ENCODE results near the gene FABP1.

The FABP1 gene

DNA sequence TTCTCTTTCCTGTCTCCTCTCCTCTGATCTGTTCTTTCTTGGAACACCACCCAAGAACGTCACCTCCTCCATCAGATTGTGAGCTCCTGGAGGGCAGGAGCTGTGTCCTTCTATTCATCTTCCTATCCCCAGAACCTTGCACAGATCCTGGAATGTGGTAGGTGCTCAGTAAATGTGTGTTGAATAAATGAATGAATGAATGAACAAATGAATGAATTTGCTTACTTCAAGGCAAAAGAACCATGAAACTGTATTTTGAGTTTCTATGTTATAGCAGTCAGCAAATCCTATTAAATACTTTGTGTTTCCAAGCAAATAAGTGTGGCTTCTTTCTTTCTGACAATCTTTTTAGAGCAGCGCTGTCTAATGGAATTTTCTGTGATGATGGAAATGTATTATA lies 14.8 kb downstream of the FABP1 start:
- DNase-seq = no peak

DNA sequence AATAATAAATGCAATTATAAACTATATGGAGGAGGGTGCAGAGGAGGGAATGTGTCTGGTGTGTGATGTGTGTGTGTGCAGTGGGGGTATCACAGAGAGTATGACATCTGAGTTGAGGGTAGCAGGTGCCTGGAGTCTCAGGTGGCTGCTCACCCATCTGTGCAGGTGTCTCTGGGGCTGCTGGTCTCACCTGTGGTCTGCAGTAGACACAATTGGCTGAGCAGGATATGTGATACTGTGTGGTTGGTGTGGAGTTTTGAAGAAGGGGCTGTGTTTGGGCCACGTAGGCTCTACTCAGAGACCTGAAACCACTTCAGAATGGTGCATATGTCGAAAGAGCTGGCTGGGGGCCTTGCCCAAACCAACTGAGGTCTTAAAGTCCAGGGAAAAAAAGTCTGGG lies 17.0 kb downstream of the FABP1 start:
- DNase-seq = no peak

DNA sequence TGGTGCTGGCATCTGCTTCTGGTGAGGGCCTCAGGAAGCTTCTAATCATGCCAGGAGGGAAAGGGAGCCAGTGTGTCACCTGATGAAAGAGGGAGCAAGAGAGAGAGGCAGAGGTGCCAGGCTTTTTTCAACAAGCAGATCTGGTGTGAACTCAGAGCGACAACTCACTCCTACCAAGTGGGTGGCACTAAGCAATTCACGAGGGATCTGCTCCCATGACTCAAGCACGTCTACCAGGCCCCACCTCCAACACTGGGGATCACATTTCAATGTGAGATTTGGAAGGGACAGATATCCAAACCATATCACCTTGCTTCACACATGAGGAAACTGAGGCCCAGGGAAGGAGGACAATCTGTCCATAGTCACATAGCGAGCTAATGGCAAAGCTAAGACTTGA lies 19.1 kb downstream of the FABP1 start:
- DNase-seq = no peak

DNA sequence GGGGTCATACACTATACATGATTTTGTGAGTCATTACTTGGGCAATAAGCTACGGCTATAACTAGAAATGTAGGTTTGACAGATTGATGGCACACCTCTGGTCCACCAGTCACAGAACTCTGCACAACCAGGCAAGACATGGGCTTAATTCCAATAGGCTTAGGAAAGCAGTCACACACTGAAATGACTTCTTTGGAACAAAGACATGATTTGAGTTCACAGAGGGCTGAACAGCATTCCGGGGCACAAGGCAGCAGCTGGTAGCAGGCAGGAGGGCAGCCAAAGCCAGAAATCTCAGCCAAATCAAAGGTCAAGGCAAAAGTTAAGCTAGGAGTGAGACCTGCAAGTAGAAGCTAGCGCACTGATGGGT lies 27.4 kb downstream of the FABP1 start:
- no peak for DNase-seq

DNA sequence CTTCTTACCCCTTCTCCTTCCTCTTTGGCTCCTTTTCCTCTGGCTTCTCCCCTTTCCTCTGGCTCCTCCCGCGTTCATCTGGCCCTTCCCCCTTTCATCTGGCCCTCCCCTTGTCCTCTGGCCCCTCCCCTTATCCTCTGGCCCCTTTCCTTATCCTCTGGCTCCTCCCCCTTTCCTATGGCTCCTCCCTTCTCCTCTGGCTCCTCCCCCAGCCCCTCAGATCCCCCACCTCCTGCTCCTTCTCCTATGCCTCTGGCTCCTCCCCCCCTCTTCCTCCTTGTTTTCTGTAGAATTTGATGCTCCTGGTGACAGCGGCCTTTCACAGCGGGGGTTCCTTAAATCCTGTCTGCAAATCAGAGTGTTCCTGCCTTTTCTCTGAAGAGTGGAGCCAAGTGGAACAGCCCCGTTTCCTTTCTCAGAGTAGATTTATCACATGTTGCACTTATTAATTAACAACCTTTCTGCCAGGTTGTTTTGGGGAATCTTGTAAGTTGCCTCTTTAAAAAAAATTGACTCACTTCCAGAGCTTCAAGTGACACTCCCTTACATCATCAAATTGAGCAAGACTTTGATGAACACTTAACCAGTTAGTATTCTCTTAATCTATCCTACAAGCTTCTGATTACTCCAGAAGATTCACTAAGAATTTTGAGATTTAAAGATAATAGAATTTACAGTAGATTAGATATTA lies 27.9 kb downstream of the FABP1 start:
- DNase-seq = peak in 2 of 3 experiments; percentile 3 to 5

DNA sequence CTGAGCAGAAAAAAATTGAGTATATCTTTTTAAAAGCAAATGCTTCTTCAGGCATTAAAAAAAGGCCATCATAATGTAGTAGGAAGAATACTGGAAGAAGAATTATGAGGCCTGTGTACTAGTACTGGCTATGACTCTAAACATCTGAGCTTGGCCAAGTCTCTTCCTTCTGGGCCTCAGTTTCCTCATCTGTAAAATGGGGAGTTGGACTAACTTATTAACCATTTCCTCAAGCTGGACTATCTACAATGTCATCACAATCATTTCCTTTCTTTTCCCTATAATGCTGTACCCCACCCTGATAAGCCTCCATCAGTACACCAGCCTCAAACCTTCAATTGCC lies 29.3 kb downstream of the FABP1 start:
- DNase-seq = no peak

DNA sequence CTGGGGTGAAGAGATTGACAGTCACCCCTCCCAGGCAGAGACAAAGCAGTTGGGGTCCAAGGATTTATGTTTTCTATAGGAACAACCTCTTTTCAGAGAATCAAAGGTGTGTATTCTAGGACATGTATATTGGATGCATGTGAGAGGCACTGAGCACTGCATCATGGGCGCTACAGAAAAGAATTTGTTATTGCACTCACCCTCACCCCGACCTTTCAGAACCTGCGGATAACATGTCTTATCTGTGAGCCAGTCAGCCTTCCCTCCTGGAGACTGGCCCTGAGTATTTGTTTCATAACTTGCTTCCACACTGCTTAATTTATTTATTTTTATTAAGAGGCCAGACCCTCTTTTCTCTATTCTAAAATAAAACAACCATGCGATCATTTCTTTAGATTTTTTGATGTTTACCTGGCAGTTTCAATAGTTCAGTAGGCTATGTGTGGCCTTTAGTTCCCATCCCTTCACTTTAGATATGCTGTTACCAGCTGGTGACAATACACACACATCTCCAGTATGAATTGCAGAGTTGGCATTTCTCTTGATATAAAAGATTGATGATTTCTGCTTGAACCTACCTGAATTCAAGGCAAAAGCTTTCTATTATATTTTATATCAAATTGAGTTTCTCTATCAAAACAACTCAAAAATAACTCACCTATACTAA lies 29.8 kb downstream of the FABP1 start:
- no peak for DNase-seq

DNA sequence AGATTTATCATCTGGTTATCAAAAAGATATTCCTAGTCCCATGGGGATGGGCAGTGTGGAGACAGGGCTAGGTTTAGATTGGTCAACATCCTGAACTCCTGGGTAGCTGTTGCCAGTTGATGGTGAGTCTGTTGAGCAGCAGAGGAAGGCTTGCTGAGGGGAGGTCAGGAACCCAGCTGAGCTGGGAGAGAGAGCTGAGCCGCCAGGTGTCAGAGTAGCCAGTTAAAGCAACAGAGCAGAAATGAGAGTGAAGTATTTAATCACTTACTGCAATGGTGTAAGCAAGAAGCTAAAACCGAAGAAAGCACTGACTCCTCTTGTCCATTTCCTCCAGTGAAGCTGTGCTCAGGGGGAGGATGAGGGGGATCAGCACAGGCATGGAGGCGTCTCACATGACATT lies 30.7 kb downstream of the FABP1 start:
- DNase-seq = no peak

DNA sequence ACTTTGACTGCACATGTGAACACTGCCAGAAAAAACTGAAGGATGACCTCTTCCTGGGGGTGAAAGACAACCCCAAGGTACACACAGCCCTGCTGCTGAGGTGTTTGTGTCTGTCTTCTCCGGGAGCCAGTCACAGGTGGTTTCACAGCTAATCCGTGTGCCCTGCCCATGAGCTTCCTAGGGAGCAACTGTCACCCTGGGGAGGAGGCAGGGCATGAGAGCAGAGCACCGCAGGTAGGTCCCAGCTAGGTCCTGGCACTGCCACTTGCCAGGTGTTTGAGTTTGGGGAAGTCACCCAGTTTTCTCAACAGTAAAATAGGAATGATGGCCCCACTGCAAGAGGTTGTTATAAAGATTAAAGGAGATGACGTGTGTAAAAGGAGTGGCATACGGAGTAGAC lies 31.2 kb downstream of the FABP1 start:
- DNase-seq = no peak

DNA sequence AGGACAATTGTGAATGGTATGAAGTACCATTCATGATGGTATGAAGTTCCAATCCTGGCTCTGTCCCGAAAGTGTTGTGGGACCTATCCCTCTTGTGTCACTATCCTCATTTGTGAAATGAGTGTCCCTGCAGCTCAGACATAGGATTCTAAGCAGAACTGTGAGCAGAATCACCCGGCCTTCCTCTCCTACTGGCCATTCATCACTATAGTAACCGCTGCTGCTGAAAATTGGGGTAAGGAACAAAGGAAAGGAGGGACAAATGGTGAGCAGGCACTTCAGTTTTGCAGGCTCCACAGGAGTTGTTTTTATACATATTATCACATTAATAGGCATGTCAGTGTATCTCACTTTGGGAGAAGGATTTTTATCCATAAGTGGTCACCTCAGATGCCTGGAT lies 32.8 kb downstream of the FABP1 start:
- peak in 2 of 3 experiments; percentile 11 to 77 for DNase-seq

DNA sequence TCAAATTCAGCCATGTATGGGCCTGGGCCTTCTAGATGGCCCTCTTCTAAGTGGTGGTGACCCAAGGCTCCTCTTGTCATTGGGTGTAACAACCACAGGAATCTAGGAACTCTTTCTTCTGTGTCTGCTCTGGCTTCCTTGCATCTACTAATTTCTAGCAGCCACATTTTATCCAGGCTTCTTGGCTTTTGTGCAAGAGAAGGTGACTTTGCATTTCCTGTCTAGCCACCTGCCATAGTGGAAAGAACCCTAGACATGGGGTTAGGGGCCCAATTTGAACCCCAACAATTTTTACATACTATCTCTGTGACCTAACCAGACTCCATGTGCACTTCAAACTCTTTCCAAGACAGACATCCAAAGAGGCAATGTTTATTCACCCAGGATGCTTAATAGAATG lies 35.1 kb downstream of the FABP1 start:
- DNase-seq = no peak

DNA sequence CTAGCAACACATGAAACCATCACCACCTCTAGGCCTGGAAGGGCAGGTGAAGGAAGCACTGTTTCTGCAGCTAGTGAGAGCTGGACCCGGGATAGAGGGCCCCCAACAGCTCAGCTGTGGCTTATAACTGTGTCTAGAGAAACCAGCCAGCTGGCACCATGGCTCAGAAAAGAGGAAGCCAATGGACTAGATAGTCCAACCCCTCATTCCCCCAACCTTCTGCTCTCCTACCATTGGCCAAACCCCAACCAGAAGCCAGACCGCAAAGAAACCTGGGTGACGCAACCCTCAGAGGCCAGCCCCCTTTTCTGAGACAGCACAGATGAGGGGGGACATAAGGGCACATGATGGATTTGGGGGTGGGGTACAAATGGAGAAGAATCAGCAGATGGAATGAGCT lies 35.9 kb downstream of the FABP1 start:
- DNase-seq = no peak

DNA sequence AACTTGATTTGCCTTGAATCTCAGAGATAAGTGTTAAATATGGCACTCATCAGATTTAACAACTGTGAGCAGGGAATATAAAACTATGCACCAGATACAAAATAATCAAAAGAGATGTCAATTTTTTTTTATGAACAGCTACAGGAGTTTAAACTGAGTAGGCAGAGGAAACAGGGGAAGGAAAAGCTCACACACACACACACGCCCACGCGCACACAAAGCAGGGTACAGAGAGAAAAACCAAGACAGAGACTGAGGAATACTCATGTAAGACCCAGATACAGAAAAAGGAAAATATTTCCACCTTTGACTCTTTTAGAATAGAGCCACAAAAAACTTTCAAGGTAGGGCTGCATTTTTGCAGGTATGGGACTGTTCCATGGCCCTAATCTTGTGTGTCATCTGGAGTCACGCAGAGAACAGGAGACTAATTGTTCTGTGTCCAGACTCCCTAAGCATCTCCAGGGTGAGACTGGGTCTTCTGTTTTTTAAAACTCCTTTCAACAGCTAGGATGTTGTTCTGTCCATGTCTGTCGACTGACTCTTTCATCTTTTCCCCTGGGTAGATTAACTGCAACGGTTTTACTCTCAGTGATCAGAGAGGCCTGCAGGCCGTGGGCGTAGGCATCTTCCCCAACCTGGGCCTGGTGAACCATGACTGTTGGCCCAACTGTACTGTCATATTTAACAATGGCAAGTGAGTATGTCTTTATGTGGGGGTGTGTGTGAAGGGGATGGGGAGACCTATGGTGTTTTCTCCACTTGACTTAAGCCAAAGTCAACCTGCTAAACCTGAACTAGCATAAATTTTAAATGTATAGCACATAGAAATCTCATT lies 37.2 kb downstream of the FABP1 start:
- DNase-seq = no peak

DNA sequence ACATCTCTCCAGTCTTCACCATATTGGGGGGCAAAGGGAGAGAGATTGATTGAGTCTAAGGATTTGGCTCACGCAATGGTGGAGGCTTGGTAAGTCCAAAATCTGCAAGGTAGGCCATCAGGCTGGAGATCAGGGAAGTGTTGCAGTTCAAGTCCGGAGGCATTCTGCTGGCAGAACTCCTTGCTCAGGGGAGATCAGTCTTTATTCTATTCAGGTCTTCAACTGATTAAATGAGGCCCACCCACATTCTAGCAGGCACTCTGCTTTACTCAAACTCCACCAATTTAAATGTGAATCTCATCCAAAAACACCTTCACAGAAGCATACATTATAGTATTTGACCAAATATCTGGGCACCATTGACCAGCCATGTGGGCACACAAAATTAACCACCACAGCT lies 38.9 kb downstream of the FABP1 start:
- no peak for DNase-seq

DNA sequence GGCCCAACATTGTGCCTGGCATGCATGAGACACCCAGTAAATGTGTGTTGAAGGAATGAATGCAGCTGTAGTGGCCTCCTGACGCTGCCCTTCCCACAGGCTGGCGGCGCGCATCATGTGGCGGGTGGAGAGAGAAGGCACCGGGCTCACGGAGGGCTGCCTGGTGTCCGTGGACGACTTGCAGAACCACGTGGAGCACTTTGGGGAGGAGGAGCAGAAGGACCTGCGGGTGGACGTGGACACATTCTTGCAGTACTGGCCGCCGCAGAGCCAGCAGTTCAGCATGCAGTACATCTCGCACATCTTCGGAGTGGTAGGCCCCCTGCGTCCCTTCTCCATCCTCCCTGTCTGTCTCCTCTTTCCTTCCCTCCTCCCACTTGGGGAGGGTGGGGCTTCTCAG lies 40.1 kb downstream of the FABP1 start:
- no peak for DNase-seq

DNA sequence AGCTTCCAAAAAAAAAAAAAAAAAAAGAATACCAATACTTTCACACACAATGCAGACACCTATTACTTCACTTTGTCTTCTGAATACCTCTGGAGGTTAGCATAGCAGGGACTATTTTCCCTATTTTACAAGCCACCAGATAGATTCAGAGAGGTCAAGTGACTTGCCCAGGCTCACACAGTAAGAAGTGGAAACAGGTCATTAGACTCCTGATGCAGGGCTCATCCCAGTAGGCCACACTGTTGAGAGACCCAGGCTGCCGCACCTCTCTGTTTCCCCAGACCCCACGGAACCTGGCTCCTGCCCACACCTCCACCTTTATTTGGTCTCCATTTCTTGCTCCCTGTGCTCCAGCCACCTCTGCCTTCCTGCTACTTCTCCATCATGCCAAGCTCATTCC lies 40.8 kb downstream of the FABP1 start:
- DNase-seq = no peak

DNA sequence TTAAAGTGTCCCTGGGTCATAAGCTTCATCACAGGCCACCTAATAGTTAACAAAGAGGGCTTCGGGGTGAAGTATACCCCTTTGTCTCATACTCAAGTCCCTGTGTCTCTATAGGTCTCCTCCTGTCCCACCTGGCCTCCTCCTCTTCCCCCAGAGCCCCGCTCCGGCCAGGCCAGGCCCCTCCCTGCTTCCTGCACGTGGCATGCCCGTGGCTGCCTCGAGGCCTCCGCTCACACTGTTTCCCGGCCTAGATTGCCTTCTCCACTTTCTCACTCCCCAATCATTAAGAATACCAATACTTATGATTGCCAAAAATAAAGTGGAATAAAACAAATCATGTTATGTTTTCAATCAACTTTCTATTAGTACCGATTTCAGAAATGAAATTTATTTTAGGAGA lies 41.5 kb downstream of the FABP1 start:
- DNase-seq = no peak

DNA sequence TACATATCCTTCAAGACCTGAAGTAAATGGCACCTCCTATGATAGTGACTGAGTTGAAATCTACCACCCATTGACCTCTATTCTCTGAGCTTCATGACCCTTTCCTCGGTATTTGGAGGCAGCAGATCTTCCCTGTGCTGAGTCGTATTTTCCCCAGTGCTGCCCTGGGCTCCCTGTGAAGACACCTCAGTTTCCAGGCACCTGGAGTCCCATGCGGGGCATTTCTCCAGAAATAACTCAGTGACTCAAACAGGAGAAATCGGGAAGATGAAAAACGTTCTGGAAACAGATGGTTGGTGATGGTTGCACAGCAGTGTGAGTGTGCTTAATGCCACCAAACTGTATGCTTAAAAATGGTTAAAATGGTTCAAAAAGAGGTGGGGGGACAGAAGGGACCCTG lies 42.3 kb downstream of the FABP1 start:
- DNase-seq = no peak

DNA sequence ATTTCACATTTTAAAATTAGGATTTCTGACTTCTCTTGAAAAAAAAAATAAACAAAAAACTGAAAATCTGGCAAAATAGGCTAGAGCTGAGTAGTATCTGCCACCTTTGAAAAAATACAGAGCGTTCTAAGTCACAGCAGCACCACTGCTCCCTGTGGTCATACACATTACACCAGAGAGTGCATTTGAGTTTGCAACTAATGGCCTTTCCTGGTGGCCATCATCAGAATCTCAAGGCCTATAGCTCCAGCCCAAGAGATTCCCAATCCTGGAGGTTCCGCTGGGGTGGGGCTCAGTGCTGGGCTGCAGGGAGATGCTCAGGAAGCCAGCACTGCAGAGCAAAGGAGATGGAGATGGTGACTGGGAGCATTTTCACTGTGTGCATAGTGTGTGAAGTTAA lies 42.8 kb downstream of the FABP1 start:
- DNase-seq = no peak

DNA sequence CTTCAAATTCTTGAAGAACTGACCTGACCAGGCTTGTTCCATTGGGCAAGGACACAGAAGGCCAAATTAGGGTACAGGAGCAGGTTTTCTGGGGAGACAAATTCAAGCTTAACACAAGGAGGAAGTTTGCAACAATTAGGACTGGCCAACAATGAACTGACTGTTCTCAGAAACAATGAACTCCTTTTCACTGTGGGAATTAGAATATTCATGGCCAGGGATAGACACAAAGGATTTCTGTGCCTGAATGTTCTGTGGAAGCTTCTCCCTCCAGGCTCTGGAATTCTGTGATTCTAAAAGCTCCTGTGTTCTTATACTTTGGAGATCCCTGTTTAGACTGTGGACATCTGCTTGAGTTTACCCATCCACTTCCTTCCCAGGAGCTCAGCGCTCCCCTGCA lies 45.1 kb downstream of the FABP1 start:
- DNase-seq = no peak

DNA sequence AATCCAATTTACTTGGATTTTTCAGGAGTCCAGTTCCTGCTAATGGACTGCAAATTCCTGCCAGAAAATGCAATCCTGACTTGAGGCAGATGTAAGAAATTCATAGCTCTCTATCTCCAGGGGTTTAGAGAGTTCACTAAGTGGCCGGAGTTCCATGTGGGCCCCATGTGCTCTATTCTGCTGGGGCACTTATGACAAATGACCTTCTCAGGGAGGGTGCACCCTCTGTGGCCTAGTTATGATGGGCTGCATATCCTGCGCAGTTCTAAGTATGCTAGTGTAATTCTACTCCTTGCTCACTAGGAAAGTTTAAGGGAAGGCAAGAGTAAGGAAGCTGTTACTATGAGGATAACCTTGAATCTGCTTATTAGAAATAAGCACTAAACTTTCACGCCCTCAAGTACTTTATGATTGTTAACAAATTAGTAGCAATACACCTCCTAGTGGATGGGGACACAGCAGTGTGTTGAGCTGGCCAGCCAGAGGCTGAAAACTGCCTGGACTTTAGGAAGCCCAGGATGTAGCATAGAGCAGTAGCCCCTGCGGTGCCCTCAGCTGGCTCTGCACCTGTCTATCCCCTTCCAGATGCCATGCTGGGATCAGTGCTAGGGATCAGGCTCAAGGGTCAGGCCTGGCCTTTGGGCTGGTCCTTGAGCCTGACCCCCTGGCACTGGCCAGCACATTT lies 45.8 kb downstream of the FABP1 start:
- no peak for DNase-seq

DNA sequence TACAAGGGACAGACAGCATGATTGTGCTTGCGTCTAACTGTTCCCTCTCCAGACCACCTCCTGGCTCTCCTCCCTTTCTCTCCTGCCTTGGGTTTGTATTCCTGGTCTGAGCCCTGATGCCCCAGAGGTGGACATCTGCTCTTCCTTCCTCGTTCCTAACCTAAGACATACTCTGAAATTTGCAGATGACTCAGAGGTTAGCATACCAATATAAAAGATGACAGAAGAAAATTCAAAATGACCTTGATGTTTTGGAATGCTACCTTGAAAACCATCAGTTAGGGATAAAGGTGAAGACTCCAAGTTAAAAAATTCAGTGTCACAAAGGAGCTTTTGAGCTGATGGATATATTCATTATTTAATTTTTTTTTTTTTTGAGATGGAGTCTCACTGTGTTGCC lies 47.3 kb downstream of the FABP1 start:
- no peak for DNase-seq

DNA sequence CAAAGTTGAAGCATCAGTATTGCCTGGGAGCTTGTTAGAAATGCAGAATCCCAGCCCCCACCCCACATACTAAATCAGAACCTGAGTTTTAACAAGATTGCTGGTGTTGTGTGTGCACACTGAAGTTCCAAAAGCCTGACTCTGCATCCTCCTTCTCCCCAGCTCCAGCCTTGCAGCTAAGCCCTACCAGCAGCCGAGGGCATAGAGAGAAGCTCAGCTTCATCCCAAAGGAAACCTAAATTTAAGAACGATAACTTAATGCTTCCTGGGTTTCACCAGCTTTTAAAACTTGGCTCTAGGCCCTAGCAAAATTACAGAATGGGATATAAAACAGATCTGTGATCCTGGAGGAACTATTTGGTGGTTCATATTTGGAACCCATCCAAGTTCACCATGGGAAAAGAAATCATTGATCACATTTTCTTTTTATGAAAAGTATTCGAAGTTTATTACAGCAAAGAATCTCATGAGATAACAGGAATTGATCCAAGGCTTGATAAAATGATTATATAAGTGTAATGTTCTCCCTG lies 49.2 kb downstream of the FABP1 start:
- DNase-seq = no peak

DNA sequence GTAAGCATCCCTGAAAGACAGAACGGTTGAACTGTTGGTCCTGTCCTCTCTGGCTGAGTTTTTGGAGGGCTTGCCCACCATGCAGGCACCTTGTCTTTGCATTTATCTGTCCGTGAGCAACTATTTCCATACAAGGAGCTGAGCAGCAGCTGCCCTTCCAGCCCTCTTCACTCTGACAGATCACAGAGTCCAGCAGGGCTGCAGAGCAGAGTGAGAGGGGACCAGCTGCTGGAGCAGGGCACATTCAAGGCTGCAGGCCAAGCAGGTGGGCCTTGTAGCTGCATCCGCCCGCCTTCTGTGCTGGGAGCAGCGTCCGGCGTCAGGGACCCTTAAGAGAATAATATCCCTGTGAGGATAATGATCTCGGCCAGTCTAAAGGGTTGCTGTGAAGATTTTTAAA lies 50.8 kb downstream of the FABP1 start:
- no peak for DNase-seq
